CD4-positive, alpha-beta T cell treated with Interleukin-17A for 1 hour (primary cell): ENCODE results near the gene C22orf39.

Experiments used
- DNase-seq: peaks from one replicate; pipeline ENCODE4 v3.0.0-alpha.2; 2020

C22orf39 gene

GRCh38 chr22:19424186-19424500 is 23.4 kb downstream of the C22orf39 start:
- no peak for DNase-seq

GRCh38 chr22:19422440-19423301 is 24.8 kb downstream of the C22orf39 start:
- DNase-seq: no peak

DNA sequence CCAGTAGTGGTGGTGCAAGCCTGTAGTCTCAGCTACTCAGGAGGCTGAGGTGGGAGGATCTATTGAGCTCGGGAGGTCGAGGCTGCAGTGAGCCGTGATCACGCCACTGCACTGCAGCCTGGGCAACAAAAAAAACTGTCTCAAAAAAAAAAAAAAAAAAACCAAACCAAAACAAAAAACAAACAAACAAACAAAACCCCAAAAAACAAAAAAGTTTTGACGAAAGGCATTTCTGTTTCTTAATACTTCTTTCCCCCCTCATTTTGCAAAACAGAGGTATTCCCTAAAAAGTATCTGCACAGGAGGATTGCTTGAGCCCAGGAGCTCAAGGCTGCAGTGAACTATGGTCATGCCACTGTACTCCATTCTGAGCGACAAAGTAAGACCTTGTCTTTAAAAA is 27.2 kb downstream of the C22orf39 start:
- DNase-seq: no peak

DNA sequence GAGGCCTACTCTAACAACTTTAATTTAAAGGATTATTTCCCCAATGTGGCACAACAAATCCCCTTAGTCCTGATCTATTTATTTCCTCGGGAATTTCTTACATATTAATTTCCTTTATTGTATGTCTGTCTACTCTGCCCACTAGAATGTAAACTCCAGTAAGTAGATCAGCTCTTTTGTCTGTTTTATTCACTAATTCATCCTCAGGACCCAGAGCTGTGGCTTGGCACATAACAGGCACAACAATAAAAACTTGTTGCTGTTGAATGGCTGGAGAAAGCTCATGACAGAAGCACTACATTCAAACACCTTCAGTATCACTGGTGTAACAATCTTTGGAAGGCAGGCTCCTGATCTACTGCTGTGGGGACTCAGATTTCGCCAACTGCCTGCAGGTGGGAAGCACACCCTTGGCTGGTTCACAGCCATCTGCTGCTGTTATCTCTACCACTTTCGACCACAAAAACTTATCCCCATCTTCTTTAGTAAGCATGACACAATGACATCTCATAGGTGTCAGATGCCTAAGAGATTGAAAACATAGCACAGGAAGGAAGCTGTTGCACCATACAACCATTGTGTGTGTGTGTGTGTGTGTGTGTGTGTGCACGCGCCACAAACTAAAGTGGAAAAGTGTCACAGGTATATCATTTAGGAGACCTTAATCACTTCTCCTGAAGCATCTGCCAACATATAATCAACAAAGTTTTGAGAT is 27.9 kb downstream of the C22orf39 start:
- DNase-seq: peak; percentile 79

- peak; percentile 13 for DNase-seq
These were observed 28.4 kb downstream of the C22orf39 start for GRCh38 chr22:19419086-19419463.

GRCh38 chr22:19412923-19413322 is 34.6 kb downstream of the C22orf39 start:
- DNase-seq: no peak

DNA sequence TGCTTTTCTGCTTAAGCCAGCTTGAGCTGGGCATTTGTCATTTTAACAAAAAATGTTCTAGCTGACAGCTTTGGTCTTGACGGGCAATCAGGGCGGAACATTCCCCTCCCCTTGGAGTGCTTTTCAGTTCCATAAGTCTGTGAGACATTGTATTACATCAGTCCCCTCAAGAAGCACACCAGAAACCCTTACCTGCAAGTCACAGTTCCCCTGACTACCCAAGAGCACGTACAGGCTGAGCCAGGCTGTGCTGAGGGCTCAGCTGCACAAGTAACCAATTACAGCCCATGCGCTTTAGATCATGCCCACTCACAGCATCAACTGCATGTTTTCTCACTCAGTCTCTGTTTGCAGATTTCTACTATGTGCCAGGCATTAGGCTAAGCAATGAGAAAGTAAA is 35.0 kb downstream of the C22orf39 start:
- DNase-seq: no peak

GRCh38 chr22:19411690-19412045 is 35.8 kb downstream of the C22orf39 start:
- DNase-seq: no peak

- DNase-seq: no peak
These were observed 36.4 kb downstream of the C22orf39 start for GRCh38 chr22:19410941-19411689.

DNA sequence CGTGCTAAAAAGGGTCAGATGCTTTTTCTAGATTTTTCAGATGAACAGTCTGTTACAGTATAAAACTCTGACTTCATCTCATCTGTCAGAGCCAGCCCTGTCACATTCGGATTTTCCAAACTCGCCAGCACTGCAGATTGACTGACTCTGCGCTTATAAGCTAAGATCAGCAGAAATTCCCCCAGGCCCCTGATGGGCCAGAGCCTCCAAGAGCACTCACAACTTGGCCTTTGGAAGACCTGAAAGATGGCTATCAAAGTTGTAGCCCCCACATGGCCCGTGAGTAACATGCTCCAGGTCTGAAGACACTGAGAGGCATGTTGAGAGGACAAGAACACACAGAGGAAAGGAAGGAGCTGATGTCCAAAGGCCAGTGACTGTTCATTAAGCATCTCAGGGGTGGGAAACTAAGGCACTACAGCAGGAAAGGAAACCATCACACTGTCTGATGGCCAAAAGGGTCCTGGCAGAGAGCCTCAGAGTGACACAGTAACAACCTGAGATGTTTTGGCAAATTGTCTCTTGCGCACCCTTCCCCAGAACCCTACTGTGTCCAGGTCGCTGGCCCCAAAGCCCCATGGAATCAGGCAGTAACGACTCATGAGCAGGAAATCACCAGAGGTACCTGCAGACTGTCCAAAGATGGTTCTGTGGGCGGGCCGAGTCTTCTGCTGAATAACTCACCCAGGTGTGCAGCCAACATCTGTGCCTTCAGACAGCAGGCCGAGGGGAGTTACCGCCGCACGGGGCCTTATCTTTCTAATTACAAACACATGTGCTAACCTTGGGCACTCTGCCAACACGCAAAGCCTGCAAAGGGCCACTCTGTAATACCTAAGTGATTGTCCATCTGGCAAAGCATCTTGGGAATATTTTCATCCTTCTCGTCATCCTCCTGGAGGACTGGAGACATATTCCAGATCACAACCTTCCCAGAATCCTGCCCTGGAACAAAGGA is 39.6 kb downstream of the C22orf39 start:
- no peak for DNase-seq

DNA sequence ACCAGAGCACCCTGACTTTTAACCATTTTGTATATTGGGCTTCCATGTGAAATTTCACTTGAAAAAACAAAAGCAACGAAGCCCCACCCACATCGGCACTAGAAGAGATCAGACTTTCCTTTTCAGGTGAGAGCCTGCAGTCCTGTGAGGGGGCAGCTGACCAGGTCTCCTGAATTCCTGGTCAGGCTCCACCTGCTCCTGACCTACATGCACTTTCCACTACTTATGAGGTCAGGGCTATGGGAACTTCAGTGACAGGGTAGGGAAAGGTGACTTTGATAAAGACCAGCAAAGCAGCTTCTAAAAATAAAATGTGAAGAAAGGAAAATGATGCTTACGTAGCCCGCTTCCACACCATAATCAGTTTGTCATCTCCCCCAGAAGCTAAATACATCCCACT is 40.7 kb downstream of the C22orf39 start:
- no peak for DNase-seq

- no peak for DNase-seq
These were observed 41.2 kb downstream of the C22orf39 start for GRCh38 chr22:19406281-19406811.

- DNase-seq: no peak
These were observed 41.9 kb downstream of the C22orf39 start for GRCh38 chr22:19405652-19406051.

DNA sequence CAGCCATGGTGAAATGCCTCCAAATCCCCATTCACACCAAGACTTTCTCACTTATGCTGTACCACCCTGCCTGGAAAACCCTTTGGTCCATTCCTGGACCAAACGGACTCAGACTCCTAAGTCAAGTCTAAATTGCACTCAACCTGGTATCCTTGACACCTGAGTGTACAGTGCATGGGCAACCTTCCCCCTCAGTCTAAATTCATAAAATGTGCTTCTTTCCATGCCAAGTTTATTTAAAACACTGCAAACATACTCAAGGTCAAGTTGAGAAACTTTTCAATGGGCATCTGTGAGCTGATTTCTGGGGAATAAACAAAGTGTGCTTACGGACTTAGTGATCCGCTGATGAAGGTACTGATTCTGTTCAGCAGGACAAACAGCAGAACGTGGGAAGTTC is 42.4 kb downstream of the C22orf39 start:
- no peak for DNase-seq

- no peak for DNase-seq
These were observed 42.8 kb downstream of the C22orf39 start for GRCh38 chr22:19404676-19405075.

GRCh38 chr22:19402642-19403191 is 44.8 kb downstream of the C22orf39 start:
- no peak for DNase-seq

DNA sequence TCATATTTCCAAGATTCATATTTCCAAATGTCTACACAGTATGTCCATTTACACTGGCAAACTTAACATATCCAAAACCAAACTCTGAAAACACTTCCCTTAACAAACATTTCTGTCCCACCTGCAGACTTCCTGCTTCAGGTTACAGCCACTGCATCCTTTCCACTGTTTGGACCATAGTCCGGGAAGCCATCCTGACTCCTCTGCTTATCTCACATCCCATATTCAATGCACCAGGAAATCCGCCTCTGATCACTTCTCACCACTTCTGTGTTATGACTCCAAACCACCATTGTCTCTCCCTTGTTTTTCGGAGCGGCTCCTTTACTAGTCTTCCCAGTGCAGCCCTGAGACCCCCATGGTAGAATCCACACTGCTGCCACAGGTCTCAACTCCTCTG is 46.0 kb downstream of the C22orf39 start:
- DNase-seq: no peak

- DNase-seq: no peak
These were observed 46.6 kb downstream of the C22orf39 start for GRCh38 chr22:19400881-19401280.

DNA sequence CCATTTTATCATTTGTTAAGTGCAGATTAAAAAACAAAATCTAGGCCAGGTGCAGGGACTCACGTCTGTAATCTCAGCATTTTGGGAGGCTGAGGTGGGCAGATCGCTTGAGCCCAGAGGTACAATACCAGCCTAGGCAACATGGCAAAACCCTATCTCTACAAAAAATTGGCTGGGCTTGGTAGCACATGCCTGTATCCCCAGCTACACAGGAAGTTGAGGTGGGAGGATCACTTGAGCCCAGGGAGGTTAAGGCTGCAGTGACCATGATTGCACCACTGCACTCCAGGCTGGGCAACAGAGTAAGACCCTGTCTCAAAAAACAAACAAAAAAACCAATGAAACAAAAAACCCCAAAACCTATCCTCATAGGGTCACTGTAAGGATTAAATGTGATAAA is 48.9 kb downstream of the C22orf39 start:
- no peak for DNase-seq

DNA sequence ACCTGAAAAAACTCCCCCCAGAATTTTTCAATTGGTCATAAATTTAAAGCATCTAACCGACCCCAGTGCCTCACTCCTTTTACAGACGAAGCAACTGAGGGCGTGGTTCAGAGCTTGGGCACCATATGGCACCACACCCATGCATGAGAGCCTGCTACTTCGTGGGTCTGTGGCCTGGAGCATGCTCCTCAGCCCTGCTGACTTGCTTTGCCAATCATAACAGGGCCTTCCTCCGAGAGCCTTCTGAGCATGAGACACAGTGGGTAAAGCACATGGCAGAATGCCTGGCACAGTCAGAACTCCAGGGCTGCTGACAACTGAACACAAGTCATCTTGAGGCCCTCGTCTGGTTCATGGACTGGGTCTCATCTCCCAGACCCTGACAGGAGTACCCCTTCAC is 49.3 kb downstream of the C22orf39 start:
- DNase-seq: no peak

DNA sequence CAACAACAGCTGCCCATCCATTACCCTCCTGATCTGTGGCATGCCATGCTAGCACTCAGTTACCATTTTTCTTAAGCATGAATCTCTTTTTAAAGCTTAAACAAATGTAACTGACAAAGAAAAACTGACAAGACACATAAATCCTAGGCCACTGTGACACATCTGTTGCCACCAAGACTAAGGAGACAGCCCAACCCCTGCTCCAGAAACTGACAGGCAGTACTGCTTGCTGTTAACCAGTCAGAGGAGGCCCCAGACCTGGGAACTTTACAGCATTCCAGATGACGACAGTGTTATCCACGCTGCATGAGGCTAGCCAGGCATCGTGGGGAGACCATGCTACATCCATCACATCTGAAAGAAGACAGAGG is 49.8 kb downstream of the C22orf39 start:
- no peak for DNase-seq
